HepG2 (cell line): Measurements from ENCODE around the gene PCIF1. TPM values are rescaled to one million over a fixed set of nuclear protein-coding genes. Genes with fewer than 3 reads are reported as not detected.
A peak's percentile ranks its signal among the peaks of the same experiment; 100 is the strongest.

Experiments used
- ATAC-seq: fragments of 200-7000 bp; cut with Tn5 transposase; 3 replicates; pipeline ENCODE4 v1.9.1; 2020; ENCODE audit warnings: mild to moderate bottlenecking, moderate library complexity
- BruUV-seq: library from RNA; stranded (reverse); fragments of 400-500 nt; replicated peaks from 2 replicates; lab custom pipeline; 2021; lab: Mats Ljungman, UMichigan
- CTCF ChIA-PET: fragments of 300-600 bp; formaldehyde crosslinking; extraction: SDS; loops from one replicate; lab custom pipeline; 2021; ENCODE audit warnings: low total read pairs, inconsistent platforms, low intra/inter-chr PET ratio; lab: Yijun Ruan, JAX
- POLR2A ChIA-PET: fragments of 350-600 bp; sonication (Branson Sonifier 250); formaldehyde crosslinking; loops from one replicate; lab custom pipeline; 2020; ENCODE audit warnings: antibody characterized with exemption, inconsistent platforms; lab: Yijun Ruan, JAX
- DNase-seq: peaks from one replicate; pipeline ENCODE4 v3.0.0-alpha.2; 2015; ENCODE audit warnings: low spot score
- FAIRE-seq: peaks from 3 replicates; lab custom pipeline; 2011; peaks lifted over from hg19 to GRCh38; lab: Jason Lieb, UNC
- H2AFZ ChIP-seq: one replicate; pipeline ENCODE4 v1.6.1; 2011; ENCODE audit warnings: low read length, inconsistent platforms
- H3K27ac ChIP-seq: fragments of 300-600 bp; 3 replicates; pipeline ENCODE4 v1.8.0; 2011; ENCODE audit warnings: mixed run types, mild to moderate bottlenecking, mixed read lengths, low read length, inconsistent platforms; ENCODE audit not compliant: insufficient read depth; ENCODE audit errors: extremely low read length
- H3K27me3 ChIP-seq, 2 experiments: fragments of 200-600 bp in 1 of 2; 2 replicates in 1 of 2; 3 replicates in 1 of 2; pipeline versions ENCODE4 v1.6.0 to v1.8.0; 2011; ENCODE audit warnings: low read length in 2 of 2, mild to moderate bottlenecking in 2 of 2, moderate library complexity in 2 of 2, inconsistent platforms in 1 of 2; ENCODE audit not compliant: insufficient read depth in 2 of 2, control insufficient read depth in 1 of 2
- H3K36me3 ChIP-seq, 2 experiments: fragments of 200-600 bp in 1 of 2; replicated peaks in 1 of 2; 2 replicates in 1 of 2; 3 replicates in 1 of 2; pipeline versions ENCODE4 v1.5.1 to v1.8.0; 2011; ENCODE audit warnings: low read length in 2 of 2, inconsistent platforms in 1 of 2; ENCODE audit not compliant: insufficient read depth in 2 of 2, control insufficient read depth in 1 of 2
- H3K4me1 ChIP-seq: 2 replicates; pipeline ENCODE4 v1.5.1; 2012; ENCODE audit warnings: low read length, inconsistent platforms; ENCODE audit not compliant: insufficient read depth
- H3K4me2 ChIP-seq: 2 replicates; pipeline ENCODE4 v1.6.0; 2011; ENCODE audit warnings: low read depth, low read length, inconsistent platforms
- H3K4me3 ChIP-seq, 3 experiments: fragments of 200-600 bp in 1 of 3; sonication (generic), shearing (Covaris generic) in 1 of 3; replicated peaks in 1 of 3; 2 replicates each; pipeline ENCODE4 v1.5.1; 2011 to 2016; ENCODE audit warnings: low read length in 3 of 3, inconsistent platforms in 2 of 3, low read depth in 2 of 3, mild to moderate bottlenecking in 2 of 3, control low read depth in 1 of 3, mixed read lengths in 1 of 3; ENCODE audit not compliant: insufficient read depth in 1 of 3
- H3K79me2 ChIP-seq: one replicate; pipeline ENCODE4 v1.6.1; 2011; ENCODE audit warnings: low read length, inconsistent platforms; ENCODE audit not compliant: insufficient read depth
- H3K9ac ChIP-seq: 2 replicates; pipeline ENCODE4 v1.6.0; 2011; ENCODE audit warnings: mild to moderate bottlenecking, low read depth, low read length, inconsistent platforms; ENCODE audit not compliant: insufficient read depth
- H3K9me3 ChIP-seq: 2 replicates; pipeline ENCODE4 v1.5.1; 2012; ENCODE audit warnings: mild to moderate bottlenecking, low read length
- H4K20me1 ChIP-seq: 2 replicates; pipeline ENCODE4 v1.6.0; 2011; ENCODE audit warnings: inconsistent platforms, mild to moderate bottlenecking, low read length, moderate library complexity; ENCODE audit not compliant: insufficient read depth
- DPF2 ChIP-seq: sonication (generic); formaldehyde crosslinking; IDR thresholded peaks from 2 replicates; pipeline ENCODE4 v1.4.0; 2020; ENCODE audit warnings: mild to moderate bottlenecking, low read depth, missing genetic modification reagents, borderline replicate concordance
- POLR2A ChIP-seq, 2 experiments: IDR thresholded peaks; 2 replicates each; pipeline ENCODE4 v1.6.1; 2011; ENCODE audit warnings: low read depth in 2 of 2, low read length in 2 of 2, mild to moderate bottlenecking in 1 of 2, moderate library complexity in 1 of 2; ENCODE audit not compliant: insufficient read depth in 1 of 2
- POLR2AphosphoS5 ChIP-seq: IDR thresholded peaks from 2 replicates; pipeline ENCODE4 v1.6.1; 2012; ENCODE audit warnings: low read depth, low read length
- RAD21 ChIP-seq: fragments of 450-650 bp; formaldehyde crosslinking; IDR thresholded peaks from 2 replicates; pipeline ENCODE4 v1.5.0; 2020; ENCODE audit warnings: mild to moderate bottlenecking
- RBM22 ChIP-seq: fragments of 200-400 bp; formaldehyde crosslinking; optimal IDR thresholded peaks from 2 replicates; pipeline ENCODE3; 2017; ENCODE audit warnings: mild to moderate bottlenecking, low read length, moderate library complexity
- SALL1 ChIP-seq: sonication (generic); formaldehyde crosslinking; IDR thresholded peaks from 2 replicates; pipeline ENCODE4 v1.8.0; 2022; ENCODE audit warnings: mild to moderate bottlenecking, missing genetic modification reagents
- SMC3 ChIP-seq: IDR thresholded peaks from 2 replicates; pipeline ENCODE4 v1.6.1; 2011; ENCODE audit warnings: low read length, improper control_type of control experiment
- SNAI1 ChIP-seq: sonication (generic); formaldehyde crosslinking; IDR thresholded peaks from 2 replicates; pipeline ENCODE4 v1.5.0; 2020; ENCODE audit warnings: mild to moderate bottlenecking, missing genetic modification reagents, borderline replicate concordance
- TOPORS ChIP-seq: sonication (generic); formaldehyde crosslinking; IDR thresholded peaks from 2 replicates; pipeline ENCODE4 v1.8.0; 2023; ENCODE audit warnings: mild to moderate bottlenecking, missing genetic modification reagents
- ZNF737 ChIP-seq: sonication (generic); formaldehyde crosslinking; IDR thresholded peaks from 2 replicates; pipeline ENCODE4 v1.5.0; 2020; ENCODE audit warnings: missing genetic modification reagents, mild to moderate bottlenecking, borderline replicate concordance
- WGBS: methylation state at CpG from one replicate; pipeline ENCODE4 v1.1.6; 2017; ENCODE audit warnings: low lambda C conversion rate; 5-methylcytosine and 5-hydroxymethylcytosine counted together
- in situ Hi-C: cut with HindIII; loops from 2 replicates; pipeline ENCODE4 v1.10.0; 2017; ENCODE audit warnings: low pct_unique_long_range_greater_than_20kb; ENCODE audit not compliant: extremely low pct_ligation_motif_present
- intact Hi-C: fragments of 100-400 bp; cut with micrococcal nuclease; formaldehyde crosslinking; loops from one replicate; pipeline ENCODE4 v1.10.0; 2022; ENCODE audit not compliant: unreplicated experiment
- polyA plus RNA-seq, 8 experiments: library from polyadenylated mRNA; depleted of rRNA in 3 of 8; stranded (reverse) in 7 of 8; unstranded in 1 of 8; fragments of >200 nt; fragmentation: Illumina TruSeq in 4 of 8; extraction: Trizol in 4 of 8; gene quantifications; 2 replicates each; pipeline versions ENCODE4 v1.2.1 to v1.2.3, GENCODE V29; 2011 to 2016; ENCODE audit warnings: low read depth in 4 of 8, missing spikeins in 1 of 8, mixed read lengths in 1 of 8; ENCODE audit not compliant: insufficient read depth in 1 of 8
- total RNA-seq, 5 experiments: library from RNA; depleted of rRNA; stranded (reverse); fragments of >200 nt; fragmentation: Illumina TruSeq; extraction: Trizol; gene quantifications; 2 replicates each; pipeline ENCODE4 v1.2.3, GENCODE V29; 2016; ENCODE audit warnings: low read depth in 1 of 5

The PCIF1 gene
- total and polyA plus RNA-seq, 2 of the 13 experiments (the other 11 are each of a cell fraction or from before 2014, with no cell fraction given): 20.9 to 24.4 TPM

GRCh38 chr20:45944965-45945677 is 10.6 kb downstream of the PCIF1 start:
- Histone ChIP-seq H3K4me2 (no peak overlapping the region), H3K79me2 (no peaks in the 10 kb centered on the region), H3K36me3 (peaks cover 56 to 81% of the 10 kb centered on the region in 2 experiments), H3K4me3 (no peak overlapping the region), H2AFZ (no peak overlapping the region), H3K9ac (no peak overlapping the region), H3K9me3 (no peaks in the 10 kb centered on the region), H3K4me1 (peaks cover 30% of the 10 kb centered on the region), H4K20me1 (no peaks in the 10 kb centered on the region), H3K27ac (no peak overlapping the region), H3K27me3 (no peaks in the 10 kb centered on the region)
- FAIRE-seq (no peak), DNase-seq (no peak)
- in situ Hi-C loops: loop anchor here (5.0 kb wide), 1 partner anchor 118 kb away; the partner anchor contains the start of gene TNNC2
- POLR2A ChIA-PET: interaction anchor here (0.6 to 7.7 kb wide), 9 partner anchors 10 to 63 kb away, joined by 3 to 201 read pairs (median 12); partner anchors contain the start of genes CTSA, NEURL2, PCIF1 and SPATA25
- intact Hi-C loops: no loop called here
- 97% methylated on average over 19 of the region's 19 CpGs for WGBS
- TF ChIP-seq SALL1 (CRISPR knock-in tag) (no peak), RBM22 (peak; percentile 71), SMC3 (peak; percentile 12; the same call in 1 of the 2 replicates), SNAI1 (CRISPR knock-in tag) (no peak), DPF2 (CRISPR knock-in tag) (0 out of 2 replicates have a peak, but pooled peaks have one; percentile 5), RAD21 (CRISPR knock-in tag) (0 out of 2 replicates have a peak, but pooled peaks have one; percentile 5), TOPORS (CRISPR knock-in tag) (no peak), POLR2A (IDR thresholded peaks at IDR 0.05; ENCODE audit: insufficient read depth in 1 of 2, low read depth in 2 of 2, low read length in 2 of 2) (0 out of 4 replicates have a peak, but pooled peaks of 1 of the 2 experiments have one; percentile 10), ZNF737 (CRISPR knock-in tag) (0 out of 2 replicates have a peak, but pooled peaks have one; percentile 42), POLR2AphosphoS5 (0 out of 2 replicates have a peak, but pooled peaks have one; percentile 4)
- TF ChIP-seq, all 625 proteins: peak for 7
- ATAC-seq: no peak
- BruUV-seq: no TSS peak
- CTCF ChIA-PET: no interaction called here
